Muscle of back (tissue), 13 donors: ENCODE data around the gene TSEN54. TPM values are rescaled to one million over a fixed set of nuclear protein-coding genes. Genes with fewer than 3 reads are reported as not detected.
"Not testable (repeated sequence)": the region's sequence is repeated elsewhere in the genome, so short reads cannot be mapped to it uniquely, and the experiment has no call there.

Experiments used
- DNase-seq, 3 donors: peaks; one replicate each; pipeline versions ENCODE4 v3.0.0 to v3.0.0-alpha.2; 2013
- long read RNA-seq, 9 donors: transcript quantifications; one replicate each; lab custom pipeline, GENCODE V29; 2026
- polyA plus RNA-seq, 10 donors: library from polyadenylated mRNA; unstranded; fragments of 120-200 nt; gene quantifications; one replicate each; pipeline ENCODE4 v1.2.1, GENCODE V29; 2013; ENCODE audit not compliant: insufficient read length in 10 of 10

The TSEN54 gene
- polyA plus RNA-seq = 10 to 100 TPM; 11.5 to 28.0 (median 20.8) TPM
- long read RNA-seq, donor 1, partial matches to known transcripts = 5 of 5 reads
- long read RNA-seq, donor 1, other reads (novel, unspliced or antisense) = 0 of 5 reads
- long read RNA-seq, donor 2, partial matches to known transcripts = 0 of 4 reads
- long read RNA-seq, donor 2, other reads (novel, unspliced or antisense) = 0 of 4 reads
- long read RNA-seq, donor 3 = 0 reads
- long read RNA-seq, donor 4, transcript TSEN54-201 (11 exons, 1,944 nt) = major isoform, 6 of 6 reads
- long read RNA-seq, donor 4, partial matches to known transcripts = 0 of 6 reads
- long read RNA-seq, donor 4, other reads (novel, unspliced or antisense) = 0 of 6 reads
- long read RNA-seq, donor 5, partial matches to known transcripts = 0 of 4 reads
- long read RNA-seq, donor 5, other reads (novel, unspliced or antisense) = 0 of 4 reads
- long read RNA-seq, donor 6, partial matches to known transcripts = 0 of 1 reads
- long read RNA-seq, donor 6, other reads (novel, unspliced or antisense) = 0 of 1 reads
- long read RNA-seq, donor 7, partial matches to known transcripts = 0 of 4 reads
- long read RNA-seq, donor 7, other reads (novel, unspliced or antisense) = 0 of 4 reads
- long read RNA-seq, donor 8, partial matches to known transcripts = 0 of 3 reads
- long read RNA-seq, donor 8, other reads (novel, unspliced or antisense) = 0 of 3 reads
- long read RNA-seq, donor 9 = 0 reads

GRCh38 chr17:75516255-75516618, at the start of gene TSEN54:
TSEN54 (plus strand) TSS chr17:75516528; CDS start chr17:75516561, 33 bp downstream.
- DNase-seq = peak; percentile 89 to 98 (median 93)

GRCh38 chr17:75468291-75468754, 48.0 kb upstream of the TSEN54 start:
- no peak for DNase-seq

- no peak for DNase-seq
Measured at GRCh38 chr17:75468779-75469373, 47.5 kb upstream of the TSEN54 start.

- DNase-seq = no peak
Measured at GRCh38 chr17:75471207-75471606, 45.1 kb upstream of the TSEN54 start.

GRCh38 chr17:75472119-75472518, 44.2 kb upstream of the TSEN54 start:
- DNase-seq = no peak

GRCh38 chr17:75473246-75473645, 43.1 kb upstream of the TSEN54 start:
- peak in 1 of 3 donors; percentile 32 for DNase-seq

- no peak for DNase-seq
Measured at GRCh38 chr17:75474736-75475135, 41.6 kb upstream of the TSEN54 start.

GRCh38 chr17:75475144-75475835, 41.0 kb upstream of the TSEN54 start:
- DNase-seq = peak in 1 of 3 donors; percentile 67

GRCh38 chr17:75475851-75476250, 40.5 kb upstream of the TSEN54 start:
- peak; percentile 52 to 87 (median 74) for DNase-seq

GRCh38 chr17:75476271-75476671, 40.1 kb upstream of the TSEN54 start:
- DNase-seq = peak in 2 of 3 donors; percentile 45 to 76

- peak in 1 of 3 donors; percentile 30 for DNase-seq
Measured at GRCh38 chr17:75476752-75477489, 39.4 kb upstream of the TSEN54 start.

- DNase-seq = not testable (repeated sequence)
Measured at GRCh38 chr17:75477490-75477862, 38.9 kb upstream of the TSEN54 start.

GRCh38 chr17:75478508-75478907, 37.8 kb upstream of the TSEN54 start:
- peak in 1 of 3 donors; percentile 55 for DNase-seq

- no peak for DNase-seq
Measured at GRCh38 chr17:75480281-75480680, 36.0 kb upstream of the TSEN54 start.

GRCh38 chr17:75481194-75482068, 34.9 kb upstream of the TSEN54 start:
- no peak for DNase-seq

GRCh38 chr17:75482098-75482942, 34.0 kb upstream of the TSEN54 start:
- no peak for DNase-seq

GRCh38 chr17:75485688-75486087, 30.6 kb upstream of the TSEN54 start:
- DNase-seq = no peak

GRCh38 chr17:75486151-75486550, 30.2 kb upstream of the TSEN54 start:
- DNase-seq = no peak

GRCh38 chr17:75486951-75487350, 29.4 kb upstream of the TSEN54 start:
- no peak for DNase-seq
